Liver (tissue), 2 donors: ENCODE data around the gene PHLPP1.

Experiments
- TF ChIP-seq, protein P1 (sequence below): fragments of 150-350 bp; IDR thresholded peaks from 2 replicates; pipeline ENCODE4 v1.5.1; 2017; ENCODE audit warnings: improper control_type of control experiment, low read depth, low read length; ENCODE audit not compliant: missing input control
- TF ChIP-seq, protein P2 (sequence below): IDR thresholded peaks from 2 replicates; pipeline ENCODE4 v1.6.1; 2016; ENCODE audit warnings: antibody characterized with exemption, mild to moderate bottlenecking
- donor health status: healthy.

DNA sequence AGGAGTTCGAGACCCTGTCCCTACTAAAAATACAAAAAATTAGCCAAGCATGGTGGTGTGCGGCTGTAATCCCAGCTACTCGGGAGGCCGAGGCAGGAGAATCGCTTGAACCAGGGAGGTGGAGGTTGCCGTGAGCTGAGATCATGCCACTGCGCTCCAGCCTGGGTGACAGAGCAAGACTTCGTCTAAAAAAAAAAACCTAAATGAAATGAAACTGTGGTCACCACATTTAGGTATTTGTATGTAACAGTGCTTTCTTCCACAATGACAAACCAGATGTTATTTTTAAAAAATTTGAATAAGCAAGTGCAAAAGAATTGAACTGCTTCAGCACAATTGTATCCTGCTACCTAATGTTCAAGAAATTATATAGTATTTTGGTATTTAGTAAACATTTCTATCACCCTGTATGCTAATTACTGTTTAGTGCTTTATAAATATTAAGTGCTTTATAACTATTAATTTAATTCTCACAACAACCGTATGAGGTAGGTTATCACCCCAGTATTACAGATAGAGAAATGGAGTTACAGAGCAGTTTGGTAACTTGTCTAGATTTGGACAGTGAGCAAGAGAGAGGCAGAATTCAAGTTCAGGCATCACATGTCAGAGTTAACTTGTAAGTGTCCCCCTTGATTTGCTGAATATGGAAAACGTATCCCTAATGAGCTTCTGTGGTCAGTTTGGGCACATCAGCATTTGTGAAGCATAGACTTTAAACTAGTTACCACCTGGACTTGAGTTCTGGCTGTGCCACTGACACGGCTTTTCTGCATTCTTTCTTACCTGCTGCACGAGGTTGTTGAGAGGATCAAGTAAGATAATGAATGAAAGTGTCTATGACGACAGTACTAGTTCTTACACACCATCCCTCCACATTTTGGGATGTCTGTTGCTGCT, 14.4 kb downstream of the PHLPP1 start:
- TF ChIP-seq, protein P1, sequence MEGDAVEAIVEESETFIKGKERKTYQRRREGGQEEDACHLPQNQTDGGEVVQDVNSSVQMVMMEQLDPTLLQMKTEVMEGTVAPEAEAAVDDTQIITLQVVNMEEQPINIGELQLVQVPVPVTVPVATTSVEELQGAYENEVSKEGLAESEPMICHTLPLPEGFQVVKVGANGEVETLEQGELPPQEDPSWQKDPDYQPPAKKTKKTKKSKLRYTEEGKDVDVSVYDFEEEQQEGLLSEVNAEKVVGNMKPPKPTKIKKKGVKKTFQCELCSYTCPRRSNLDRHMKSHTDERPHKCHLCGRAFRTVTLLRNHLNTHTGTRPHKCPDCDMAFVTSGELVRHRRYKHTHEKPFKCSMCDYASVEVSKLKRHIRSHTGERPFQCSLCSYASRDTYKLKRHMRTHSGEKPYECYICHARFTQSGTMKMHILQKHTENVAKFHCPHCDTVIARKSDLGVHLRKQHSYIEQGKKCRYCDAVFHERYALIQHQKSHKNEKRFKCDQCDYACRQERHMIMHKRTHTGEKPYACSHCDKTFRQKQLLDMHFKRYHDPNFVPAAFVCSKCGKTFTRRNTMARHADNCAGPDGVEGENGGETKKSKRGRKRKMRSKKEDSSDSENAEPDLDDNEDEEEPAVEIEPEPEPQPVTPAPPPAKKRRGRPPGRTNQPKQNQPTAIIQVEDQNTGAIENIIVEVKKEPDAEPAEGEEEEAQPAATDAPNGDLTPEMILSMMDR = no peak
- TF ChIP-seq, protein P2, sequence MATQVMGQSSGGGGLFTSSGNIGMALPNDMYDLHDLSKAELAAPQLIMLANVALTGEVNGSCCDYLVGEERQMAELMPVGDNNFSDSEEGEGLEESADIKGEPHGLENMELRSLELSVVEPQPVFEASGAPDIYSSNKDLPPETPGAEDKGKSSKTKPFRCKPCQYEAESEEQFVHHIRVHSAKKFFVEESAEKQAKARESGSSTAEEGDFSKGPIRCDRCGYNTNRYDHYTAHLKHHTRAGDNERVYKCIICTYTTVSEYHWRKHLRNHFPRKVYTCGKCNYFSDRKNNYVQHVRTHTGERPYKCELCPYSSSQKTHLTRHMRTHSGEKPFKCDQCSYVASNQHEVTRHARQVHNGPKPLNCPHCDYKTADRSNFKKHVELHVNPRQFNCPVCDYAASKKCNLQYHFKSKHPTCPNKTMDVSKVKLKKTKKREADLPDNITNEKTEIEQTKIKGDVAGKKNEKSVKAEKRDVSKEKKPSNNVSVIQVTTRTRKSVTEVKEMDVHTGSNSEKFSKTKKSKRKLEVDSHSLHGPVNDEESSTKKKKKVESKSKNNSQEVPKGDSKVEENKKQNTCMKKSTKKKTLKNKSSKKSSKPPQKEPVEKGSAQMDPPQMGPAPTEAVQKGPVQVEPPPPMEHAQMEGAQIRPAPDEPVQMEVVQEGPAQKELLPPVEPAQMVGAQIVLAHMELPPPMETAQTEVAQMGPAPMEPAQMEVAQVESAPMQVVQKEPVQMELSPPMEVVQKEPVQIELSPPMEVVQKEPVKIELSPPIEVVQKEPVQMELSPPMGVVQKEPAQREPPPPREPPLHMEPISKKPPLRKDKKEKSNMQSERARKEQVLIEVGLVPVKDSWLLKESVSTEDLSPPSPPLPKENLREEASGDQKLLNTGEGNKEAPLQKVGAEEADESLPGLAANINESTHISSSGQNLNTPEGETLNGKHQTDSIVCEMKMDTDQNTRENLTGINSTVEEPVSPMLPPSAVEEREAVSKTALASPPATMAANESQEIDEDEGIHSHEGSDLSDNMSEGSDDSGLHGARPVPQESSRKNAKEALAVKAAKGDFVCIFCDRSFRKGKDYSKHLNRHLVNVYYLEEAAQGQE = no peak
